Gastroesophageal sphincter (tissue), 4 donors: Measurements from ENCODE around the gene EIF3D. TPM values are rescaled to one million over a fixed set of nuclear protein-coding genes. Genes with fewer than 3 reads are reported as not detected.
"Not testable (repeated sequence)": the region's sequence is repeated elsewhere in the genome, so short reads cannot be mapped to it uniquely, and the experiment has no call there.

Source experiments
- ATAC-seq: fragments of 150-250 bp; one replicate; pipeline ENCODE4 v1.9.1; 2016; ENCODE audit warnings: mild to moderate bottlenecking, moderate library complexity
- H3K27ac ChIP-seq, 4 donors: fragments of 200-600 bp; sonication (generic) in 3 of 4; 1 replicate in 3 of 4; 2 replicates in 1 of 4; pipeline ENCODE4 v1.5.1; 2016 to 2019
- H3K27me3 ChIP-seq: fragments of 200-600 bp; sonication (generic); one replicate; pipeline ENCODE4 v1.5.1; 2019
- H3K36me3 ChIP-seq, 2 donors: fragments of 200-600 bp; sonication (generic); one replicate each; pipeline ENCODE4 v1.5.1; 2019; ENCODE audit warnings: control low read depth in 1 of 2
- H3K4me1 ChIP-seq, 3 donors: fragments of 200-600 bp; sonication (generic); 1 replicate in 2 of 3; 2 replicates in 1 of 3; pipeline ENCODE4 v1.5.1; 2016 to 2019; ENCODE audit warnings: control low read depth in 2 of 3
- H3K4me3 ChIP-seq, 2 donors: fragments of 200-600 bp; sonication (generic); one replicate each; pipeline ENCODE4 v1.5.1; 2019; ENCODE audit warnings: mild to moderate bottlenecking in 1 of 2, moderate library complexity in 1 of 2
- H3K9me3 ChIP-seq, 3 donors: fragments of 200-600 bp; sonication (generic); one replicate each; pipeline ENCODE4 v1.5.1; 2017 to 2019; ENCODE audit warnings: control low read depth in 2 of 3
- EP300 ChIP-seq: sonication (generic); formaldehyde crosslinking; IDR thresholded peaks from one replicate; pipeline ENCODE4 v1.6.1; 2017; ENCODE audit warnings: antibody characterized with exemption, mild to moderate bottlenecking
- POLR2A ChIP-seq, 2 donors: fragments of 450-650 bp; IDR thresholded peaks; one replicate each; pipeline ENCODE4 v1.6.1; 2017; ENCODE audit warnings: antibody characterized with exemption in 2 of 2, mild to moderate bottlenecking in 2 of 2, moderate library complexity in 1 of 2
- POLR2AphosphoS5 ChIP-seq: sonication (generic); formaldehyde crosslinking; IDR thresholded peaks from one replicate; pipeline ENCODE4 v1.6.1; 2017; ENCODE audit warnings: antibody characterized with exemption
- WGBS, 2 donors: methylation state at CpG; one replicate each; pipeline ENCODE4 v1.1.5; 2018; ENCODE audit warnings: low coverage in 1 of 2; 5-methylcytosine and 5-hydroxymethylcytosine counted together
- total RNA-seq, 4 donors: library from RNA; depleted of rRNA; stranded (reverse); fragments of >200 nt; gene quantifications; one replicate each; pipeline ENCODE4 v1.1.0, GENCODE V29; 2016
- TF ChIP-seq, protein P1 (sequence below), 4 experiments: fragments of 200-600 bp in 2 of 4; fragments of 450-650 bp in 2 of 4; sonication (generic) in 1 of 4; IDR thresholded peaks; one replicate each; pipeline ENCODE4 v1.5.1; 2017 to 2019; ENCODE audit warnings: antibody characterized with exemption in 4 of 4, mild to moderate bottlenecking in 2 of 4, moderate library complexity in 2 of 4

Gene EIF3D
- total RNA-seq, 4 donors from 2014 or later, result 244 to 309 (median 271) TPM

DNA sequence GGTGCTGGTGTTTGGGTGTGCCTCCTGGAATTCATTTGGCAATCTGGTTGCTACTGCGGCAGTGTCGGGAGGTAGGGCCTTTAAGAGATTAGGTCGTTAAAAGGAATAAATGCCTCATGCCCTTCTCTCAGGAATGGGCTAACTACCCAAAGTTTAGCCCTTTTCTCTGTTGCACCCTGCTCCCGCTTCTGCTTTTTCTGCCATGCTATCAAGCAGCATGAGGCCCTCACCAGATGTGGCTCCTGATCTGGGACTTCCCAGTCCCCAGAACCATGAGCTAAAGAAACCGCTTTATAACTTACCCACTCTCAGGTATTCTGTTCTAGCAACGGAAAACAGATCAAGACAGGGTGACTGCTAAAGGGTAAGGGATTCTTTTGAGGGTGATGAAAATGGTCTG lies 6.3 kb downstream of the EIF3D start:
- Histone ChIP-seq H3K4me3 (no peak overlapping the region), H3K4me1 (peaks cover 0 to 11% (median 3%) of the 10 kb centered on the region in 3 donors), H3K27me3 (no peaks in the 10 kb centered on the region), H3K27ac (no peak overlapping the region), H3K36me3 (peaks cover 6 to 98% of the 10 kb centered on the region in 2 donors), H3K9me3 (no peaks in the 10 kb centered on the region)
- no peak for TF ChIP-seq POLR2A (IDR thresholded peaks at IDR 0.05)
- TF ChIP-seq, protein P1, sequence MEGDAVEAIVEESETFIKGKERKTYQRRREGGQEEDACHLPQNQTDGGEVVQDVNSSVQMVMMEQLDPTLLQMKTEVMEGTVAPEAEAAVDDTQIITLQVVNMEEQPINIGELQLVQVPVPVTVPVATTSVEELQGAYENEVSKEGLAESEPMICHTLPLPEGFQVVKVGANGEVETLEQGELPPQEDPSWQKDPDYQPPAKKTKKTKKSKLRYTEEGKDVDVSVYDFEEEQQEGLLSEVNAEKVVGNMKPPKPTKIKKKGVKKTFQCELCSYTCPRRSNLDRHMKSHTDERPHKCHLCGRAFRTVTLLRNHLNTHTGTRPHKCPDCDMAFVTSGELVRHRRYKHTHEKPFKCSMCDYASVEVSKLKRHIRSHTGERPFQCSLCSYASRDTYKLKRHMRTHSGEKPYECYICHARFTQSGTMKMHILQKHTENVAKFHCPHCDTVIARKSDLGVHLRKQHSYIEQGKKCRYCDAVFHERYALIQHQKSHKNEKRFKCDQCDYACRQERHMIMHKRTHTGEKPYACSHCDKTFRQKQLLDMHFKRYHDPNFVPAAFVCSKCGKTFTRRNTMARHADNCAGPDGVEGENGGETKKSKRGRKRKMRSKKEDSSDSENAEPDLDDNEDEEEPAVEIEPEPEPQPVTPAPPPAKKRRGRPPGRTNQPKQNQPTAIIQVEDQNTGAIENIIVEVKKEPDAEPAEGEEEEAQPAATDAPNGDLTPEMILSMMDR (IDR thresholded peaks at IDR 0.05), result no peak
- TF ChIP-seq POLR2AphosphoS5, result no peak
- TF ChIP-seq EP300, result no peak
- 89 to 91% methylated on average over 3 to 6 of the region's 6 CpGs for WGBS, 2 donors
- no peak for ATAC-seq

DNA sequence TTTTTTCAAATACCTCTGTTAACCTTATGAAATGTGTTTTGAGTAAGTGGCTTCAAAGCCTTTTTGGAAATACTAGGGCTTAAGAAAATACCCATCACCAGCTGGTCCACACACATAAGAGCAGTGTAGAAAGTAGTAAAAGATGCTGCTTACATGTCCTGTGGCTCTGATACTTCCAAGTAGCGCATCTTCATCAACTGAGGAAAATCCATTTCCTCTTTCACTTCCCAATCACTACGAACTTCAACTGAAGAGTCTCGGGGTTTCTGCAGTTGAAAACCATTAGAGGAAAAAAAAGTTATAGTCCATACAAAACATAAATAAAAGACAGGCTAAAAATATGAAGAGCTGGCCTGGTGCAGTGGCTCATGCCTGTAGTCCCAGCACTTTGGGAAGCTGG lies 8.5 kb downstream of the EIF3D start:
- no peaks in the 10 kb centered on the region for H3K9me3 ChIP-seq
- H3K4me1 ChIP-seq, result no peaks in the 10 kb centered on the region
- ATAC-seq, result no peak
- peaks cover 6 to 100% of the 10 kb centered on the region in 2 donors for H3K36me3 ChIP-seq
- no peak overlapping the region for H3K4me3 ChIP-seq
- TF ChIP-seq POLR2AphosphoS5, result no peak
- TF ChIP-seq POLR2A (IDR thresholded peaks at IDR 0.05), result no peak
- TF ChIP-seq, protein P1 (IDR thresholded peaks at IDR 0.05), result no peak
- H3K27ac ChIP-seq, result no peak overlapping the region
- no peaks in the 10 kb centered on the region for H3K27me3 ChIP-seq
- 69 to 80% methylated on average over 1 to 3 of the region's 3 CpGs for WGBS, 2 donors

DNA sequence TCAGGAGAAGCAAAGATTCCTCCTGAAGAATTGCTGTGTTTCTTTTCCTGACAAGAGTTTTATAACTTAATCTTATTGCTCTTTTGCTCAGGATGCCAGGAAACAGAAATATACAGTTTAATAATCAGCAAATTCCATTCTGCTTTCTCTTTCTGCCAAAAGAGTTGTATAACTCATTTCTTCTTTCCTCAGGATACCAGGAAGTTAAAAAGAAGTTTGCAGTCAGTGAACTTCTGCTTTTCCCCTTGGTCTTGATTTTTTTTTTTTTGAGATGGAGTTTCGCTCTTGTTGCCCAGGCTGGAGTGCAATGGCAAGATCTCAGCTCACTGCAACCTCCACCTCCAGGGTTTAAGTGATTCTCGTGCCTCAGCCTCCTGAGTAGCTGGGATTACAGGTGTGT lies 9.1 kb downstream of the EIF3D start:
- H3K9me3 ChIP-seq, H3K27me3 ChIP-seq, H3K4me1 ChIP-seq, ATAC-seq, H3K4me3 ChIP-seq, H3K27ac ChIP-seq: not testable (repeated sequence)
- H3K36me3 ChIP-seq, result peaks cover 6 to 100% of the 10 kb centered on the region in 2 donors
- WGBS, 2 donors, result 89% methylated on average over 1 of the region's 2 CpGs; no CpG with 5 or more reads in 1 of the 2 donors

DNA sequence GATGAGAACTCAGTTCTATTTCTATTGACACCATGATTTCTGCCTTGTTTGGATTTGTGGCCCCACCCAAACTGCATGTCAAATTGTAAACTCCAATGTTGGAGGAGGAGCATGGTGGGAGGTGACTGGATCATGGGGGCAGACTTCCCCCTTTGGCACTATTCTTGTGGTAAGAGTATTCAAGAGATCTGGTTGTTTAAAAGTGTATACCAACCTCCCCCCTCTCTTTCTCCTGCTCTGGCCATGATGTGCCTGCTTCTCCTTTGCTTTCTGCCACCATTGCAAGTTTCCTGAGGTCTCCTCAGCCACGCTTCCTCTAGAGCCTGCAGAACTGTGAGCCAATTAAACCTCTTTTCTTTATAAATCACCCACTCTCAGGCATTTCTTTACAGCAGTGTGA lies 14.2 kb downstream of the EIF3D start:
- ATAC-seq, result no peak
- Histone ChIP-seq H3K4me1 (peaks cover 0 to 18% (median 0%) of the 10 kb centered on the region in 3 donors), H3K36me3 (peaks cover 6 to 95% of the 10 kb centered on the region in 2 donors), H3K27me3 (no peaks in the 10 kb centered on the region), H3K9me3 (no peaks in the 10 kb centered on the region), H3K27ac (no peak overlapping the region), H3K4me3 (no peak overlapping the region)
- TF ChIP-seq POLR2A (IDR thresholded peaks at IDR 0.05), result no peak
- no peak for TF ChIP-seq EP300
- TF ChIP-seq, protein P1 (IDR thresholded peaks at IDR 0.05), result no peak
- no peak for TF ChIP-seq POLR2AphosphoS5
- no CpG with 5 or more reads among the region's 1 CpG for WGBS, 2 donors

DNA sequence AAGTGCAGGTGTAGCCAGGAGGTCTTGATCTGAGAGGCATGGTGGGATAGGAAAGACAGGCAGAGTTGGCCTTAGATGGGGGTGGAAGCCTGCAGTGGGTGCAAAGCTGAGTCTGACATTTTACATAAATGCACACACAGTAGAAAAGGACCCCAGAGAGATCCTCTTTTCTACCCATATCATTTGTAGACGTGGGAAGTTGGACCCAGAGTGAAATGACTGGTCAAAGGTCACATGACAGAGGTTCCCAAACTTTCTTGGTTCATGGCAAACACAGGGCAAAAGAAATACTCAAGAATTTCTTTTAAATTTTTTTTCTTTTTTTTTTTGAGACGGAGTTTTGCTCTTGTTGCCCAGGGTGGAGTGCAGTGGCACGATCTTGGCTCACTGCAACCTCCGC lies 16.0 kb downstream of the EIF3D start:
- no peaks in the 10 kb centered on the region for H3K27me3 ChIP-seq
- WGBS, 2 donors, result 73 to 80% methylated on average over 3 to 4 of the region's 4 CpGs
- peaks cover 0 to 78% of the 10 kb centered on the region in 2 donors for H3K36me3 ChIP-seq
- TF ChIP-seq, protein P1 (IDR thresholded peaks at IDR 0.05), result no peak
- no peak for TF ChIP-seq EP300
- TF ChIP-seq POLR2A (IDR thresholded peaks at IDR 0.05), result no peak
- TF ChIP-seq POLR2AphosphoS5, result no peak
- H3K4me3 ChIP-seq, result no peak overlapping the region
- no peak for ATAC-seq
- H3K27ac ChIP-seq, result no peak overlapping the region
- peaks cover 0 to 21% (median 0%) of the 10 kb centered on the region in 3 donors for H3K4me1 ChIP-seq
- H3K9me3 ChIP-seq, result no peaks in the 10 kb centered on the region
